Spleen (tissue), 7 donors: Measurements from ENCODE around the gene CCDC124.

ENCODE experiments used
- POLR2A ChIP-seq, 3 donors: fragments of 450-650 bp; IDR thresholded peaks; one replicate each; pipeline ENCODE4 v1.5.1; 2017; ENCODE audit warnings: antibody characterized with exemption in 3 of 3, mild to moderate bottlenecking in 1 of 3
- POLR2AphosphoS5 ChIP-seq, 3 donors: sonication (generic); formaldehyde crosslinking; IDR thresholded peaks; one replicate each; pipeline ENCODE4 v1.5.1; 2017; ENCODE audit warnings: antibody characterized with exemption in 3 of 3
- TF ChIP-seq, protein P1 (sequence below), 11 experiments: fragments of 200-600 bp in 7 of 11; fragments of 450-650 bp in 4 of 11; sonication (generic) in 4 of 11; IDR thresholded peaks in 8 of 11; conservative IDR thresholded peaks in 3 of 11; 1 replicate in 7 of 11; 2 replicates in 4 of 11; pipeline versions ENCODE4 v1.4.0 to v1.8.0; 2016 to 2021; ENCODE audit warnings: antibody characterized with exemption in 11 of 11, inconsistent platforms in 4 of 11, mild to moderate bottlenecking in 1 of 11
- donor health status: DM: no; HTN: no; CAD: no; lungs with moderate emphysema.
- donor health status: DM: no; HTN: no; CAD: no.
- donor health status: DM: no; HTN: no; CAD: no.

DNA sequence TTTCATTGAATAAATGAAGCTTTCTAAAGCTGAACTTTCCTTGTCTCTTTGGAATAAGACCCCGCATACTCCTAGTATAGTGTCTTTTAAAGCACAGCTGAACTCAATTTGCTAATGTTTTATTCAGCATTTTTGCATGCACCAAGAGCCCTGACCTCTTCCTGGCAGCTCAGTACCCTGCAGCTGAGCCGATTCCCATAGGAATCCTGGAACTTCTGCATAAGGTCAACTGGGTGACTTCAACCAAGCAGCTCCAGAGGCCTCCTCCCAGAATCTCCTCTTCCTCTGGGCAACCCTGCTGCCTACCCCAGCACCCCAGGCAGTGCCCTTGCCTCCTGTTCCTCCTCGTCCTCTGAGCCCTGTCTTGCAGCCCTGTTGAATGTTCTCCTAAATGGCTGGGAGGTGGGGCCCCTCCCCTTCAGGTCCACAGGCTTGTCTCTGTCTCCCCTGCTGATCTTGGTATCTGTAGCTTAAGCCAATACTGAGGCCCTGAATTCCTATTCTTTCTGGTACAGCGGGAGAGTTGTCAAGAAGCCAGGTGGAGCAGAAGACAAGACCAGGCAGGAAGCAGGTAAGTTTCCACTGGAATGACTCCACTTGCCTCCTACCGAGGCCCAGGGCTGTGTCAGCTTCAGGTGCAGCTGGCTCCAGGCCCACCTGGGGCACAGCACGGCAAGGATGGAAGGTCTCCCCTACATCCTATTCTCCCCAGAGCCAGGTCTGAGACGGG is 23.6 kb upstream of the CCDC124 start:
- TF ChIP-seq, protein P1, sequence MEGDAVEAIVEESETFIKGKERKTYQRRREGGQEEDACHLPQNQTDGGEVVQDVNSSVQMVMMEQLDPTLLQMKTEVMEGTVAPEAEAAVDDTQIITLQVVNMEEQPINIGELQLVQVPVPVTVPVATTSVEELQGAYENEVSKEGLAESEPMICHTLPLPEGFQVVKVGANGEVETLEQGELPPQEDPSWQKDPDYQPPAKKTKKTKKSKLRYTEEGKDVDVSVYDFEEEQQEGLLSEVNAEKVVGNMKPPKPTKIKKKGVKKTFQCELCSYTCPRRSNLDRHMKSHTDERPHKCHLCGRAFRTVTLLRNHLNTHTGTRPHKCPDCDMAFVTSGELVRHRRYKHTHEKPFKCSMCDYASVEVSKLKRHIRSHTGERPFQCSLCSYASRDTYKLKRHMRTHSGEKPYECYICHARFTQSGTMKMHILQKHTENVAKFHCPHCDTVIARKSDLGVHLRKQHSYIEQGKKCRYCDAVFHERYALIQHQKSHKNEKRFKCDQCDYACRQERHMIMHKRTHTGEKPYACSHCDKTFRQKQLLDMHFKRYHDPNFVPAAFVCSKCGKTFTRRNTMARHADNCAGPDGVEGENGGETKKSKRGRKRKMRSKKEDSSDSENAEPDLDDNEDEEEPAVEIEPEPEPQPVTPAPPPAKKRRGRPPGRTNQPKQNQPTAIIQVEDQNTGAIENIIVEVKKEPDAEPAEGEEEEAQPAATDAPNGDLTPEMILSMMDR (IDR thresholded peaks at IDR 0.05 in 8 of 11, conservative IDR thresholded peaks at IDR 0.05 in 3 of 11) = no peak
- TF ChIP-seq POLR2AphosphoS5 (IDR thresholded peaks at IDR 0.05) (no peak), POLR2A (IDR thresholded peaks at IDR 0.05) (no peak)
